Kidney (tissue), 14 donors: ENCODE results near the gene AKAP3. TPM values are rescaled to one million over a fixed set of nuclear protein-coding genes. Genes with fewer than 3 reads are reported as not detected.

ENCODE experiments used
- DNase-seq, 5 donors: peaks; one replicate each; pipeline ENCODE4 v3.0.0-alpha.2; 2013 to 2020
- FAIRE-seq: peaks from 2 replicates; lab custom pipeline; 2012; peaks lifted over from hg19 to GRCh38; lab: Jason Lieb, UNC
- H3K27ac ChIP-seq, 2 donors: one replicate each; pipeline ENCODE4 v1.7.0; 2013; ENCODE audit warnings: low read depth in 2 of 2, low read length in 2 of 2, inconsistent platforms in 1 of 2
- H3K27me3 ChIP-seq: one replicate; pipeline ENCODE4 v1.7.1; 2013; ENCODE audit warnings: low read length, inconsistent platforms; ENCODE audit not compliant: control insufficient read depth, insufficient read depth
- H3K36me3 ChIP-seq, 3 donors: one replicate each; pipeline versions ENCODE4 v1.7.0 to v1.7.1; 2013; ENCODE audit warnings: low read length in 3 of 3, control low read depth in 1 of 3, inconsistent platforms in 1 of 3; ENCODE audit not compliant: insufficient read depth in 3 of 3, control insufficient read depth in 2 of 3
- H3K4me1 ChIP-seq, 3 donors: one replicate each; pipeline versions ENCODE4 v1.7.0 to v1.7.1; 2013; ENCODE audit warnings: low read length in 3 of 3, inconsistent platforms in 1 of 3, low read depth in 1 of 3; ENCODE audit not compliant: control insufficient read depth in 2 of 3, insufficient read depth in 2 of 3
- H3K4me3 ChIP-seq, 3 donors: one replicate each; pipeline versions ENCODE4 v1.7.0 to v1.8.1; 2013; ENCODE audit warnings: low read length in 3 of 3, control low read depth in 1 of 3, inconsistent platforms in 1 of 3
- H3K9ac ChIP-seq, 3 donors: one replicate each; pipeline versions ENCODE4 v1.7.0 to v1.7.1; 2013; ENCODE audit warnings: low read length in 3 of 3, control low read depth in 1 of 3, inconsistent platforms in 1 of 3
- H3K9me3 ChIP-seq, 3 donors: one replicate each; pipeline versions ENCODE4 v1.7.0 to v1.7.1; 2013; ENCODE audit warnings: low read length in 3 of 3, control low read depth in 1 of 3, inconsistent platforms in 1 of 3; ENCODE audit not compliant: control insufficient read depth in 2 of 3, insufficient read depth in 1 of 3
- intact Hi-C: fragments of 100-400 bp; cut with DNase I; formaldehyde crosslinking; loops from one replicate; pipeline ENCODE4 v1.11.1; 2022
- polyA plus RNA-seq: library from polyadenylated mRNA; stranded (reverse); fragments of 350-450 nt; fragmentation: Illumina TruSeq; extraction: RNeasy Lipid Tissue Mini Kit (QIAGEN cat#74804); gene quantifications from one replicate; pipeline ENCODE4 v1.2.3, GENCODE V29; 2014; ENCODE audit warnings: low read depth, low replicate concordance; ENCODE audit not compliant: insufficient read depth
- total RNA-seq: library from RNA; stranded (reverse); fragmentation: NEBNext Ultra II Directional; extraction: Animal tissue kit (Norgen Biotek cat#: 25700); gene quantifications from one replicate; pipeline ENCODE4 v1.2.1, GENCODE V29; 2021
- TF ChIP-seq, protein P1 (sequence below): IDR thresholded peaks from 3 replicates; pipeline ENCODE4 v1.5.1; 2012; ENCODE audit warnings: mild to moderate bottlenecking, moderate library complexity, borderline replicate concordance; ENCODE audit not compliant: insufficient read depth; ENCODE audit errors: extremely low read depth
- donor health status: control.
- donor health status: control.
- donor health status: control.
- donor health status: control.
- donor health status: control.
- donor health status: DM: yes; HTN: yes; CAD: no.
- donor health status: Normal renal cell carcinoma (clear cell type).

AKAP3 gene
- total and polyA plus RNA-seq, 2 donors from 2014 or later, result 2.3 to 2.7 TPM

DNA sequence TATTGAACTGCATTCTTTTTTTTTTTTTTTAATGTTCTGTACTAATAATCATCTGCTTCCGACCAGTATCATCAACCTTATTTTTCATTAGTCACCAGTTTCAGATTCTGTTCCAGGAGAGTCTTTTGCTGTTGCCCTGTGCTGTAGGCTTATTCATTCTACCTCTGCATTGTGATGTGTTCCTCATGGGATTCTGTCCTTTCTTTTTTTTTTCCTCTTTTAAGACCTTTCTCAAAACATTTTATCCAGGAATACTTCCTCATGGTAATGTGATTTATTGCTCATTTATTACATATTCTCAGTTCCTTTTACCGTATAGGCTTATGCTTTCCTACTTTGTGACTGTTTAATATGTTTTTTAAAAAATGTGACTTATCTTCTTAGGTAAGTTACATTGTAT is 4.8 kb upstream of the AKAP3 start:
- Histone ChIP-seq H3K27ac (no peak overlapping the region), H3K9me3 (no peaks in the 10 kb centered on the region), H3K9ac (no peak overlapping the region), H3K4me1 (peaks cover 5 to 10% (median 10%) of the 10 kb centered on the region in 3 donors), H3K4me3 (no peak overlapping the region), H3K27me3 (no peaks in the 10 kb centered on the region), H3K36me3 (peaks cover 0 to 21% (median 18%) of the 10 kb centered on the region in 3 donors)
- no peak for FAIRE-seq
- intact Hi-C loops, result no loop called here
- TF ChIP-seq, protein P1, sequence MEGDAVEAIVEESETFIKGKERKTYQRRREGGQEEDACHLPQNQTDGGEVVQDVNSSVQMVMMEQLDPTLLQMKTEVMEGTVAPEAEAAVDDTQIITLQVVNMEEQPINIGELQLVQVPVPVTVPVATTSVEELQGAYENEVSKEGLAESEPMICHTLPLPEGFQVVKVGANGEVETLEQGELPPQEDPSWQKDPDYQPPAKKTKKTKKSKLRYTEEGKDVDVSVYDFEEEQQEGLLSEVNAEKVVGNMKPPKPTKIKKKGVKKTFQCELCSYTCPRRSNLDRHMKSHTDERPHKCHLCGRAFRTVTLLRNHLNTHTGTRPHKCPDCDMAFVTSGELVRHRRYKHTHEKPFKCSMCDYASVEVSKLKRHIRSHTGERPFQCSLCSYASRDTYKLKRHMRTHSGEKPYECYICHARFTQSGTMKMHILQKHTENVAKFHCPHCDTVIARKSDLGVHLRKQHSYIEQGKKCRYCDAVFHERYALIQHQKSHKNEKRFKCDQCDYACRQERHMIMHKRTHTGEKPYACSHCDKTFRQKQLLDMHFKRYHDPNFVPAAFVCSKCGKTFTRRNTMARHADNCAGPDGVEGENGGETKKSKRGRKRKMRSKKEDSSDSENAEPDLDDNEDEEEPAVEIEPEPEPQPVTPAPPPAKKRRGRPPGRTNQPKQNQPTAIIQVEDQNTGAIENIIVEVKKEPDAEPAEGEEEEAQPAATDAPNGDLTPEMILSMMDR, result no peak
- no peak for DNase-seq

DNA sequence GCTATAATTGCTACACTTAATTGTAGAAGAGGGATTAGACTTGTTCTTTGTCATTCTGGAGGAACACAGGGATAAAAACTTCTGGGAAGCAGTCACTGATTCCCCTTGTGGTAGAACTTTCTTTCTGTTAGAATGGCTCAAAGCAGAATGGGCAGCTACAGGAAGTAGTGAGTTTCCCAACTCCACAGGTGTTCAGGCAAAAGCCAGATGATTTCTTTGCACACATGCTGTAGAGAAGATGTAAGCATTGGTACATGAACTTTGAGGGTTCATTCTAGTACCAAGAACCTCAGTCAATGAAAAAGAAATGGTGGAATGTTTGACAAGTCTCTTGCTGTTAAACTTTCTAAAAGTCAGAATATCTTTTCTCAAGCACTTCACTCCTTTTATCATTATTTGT is 4.4 kb upstream of the AKAP3 start:
- FAIRE-seq (no peak), DNase-seq (no peak)
- Histone ChIP-seq H3K4me1 (peaks cover 5 to 10% (median 10%) of the 10 kb centered on the region in 3 donors), H3K36me3 (peaks cover 0 to 21% (median 18%) of the 10 kb centered on the region in 3 donors), H3K9me3 (no peaks in the 10 kb centered on the region), H3K4me3 (no peak overlapping the region), H3K27me3 (no peaks in the 10 kb centered on the region), H3K27ac (no peak overlapping the region), H3K9ac (no peak overlapping the region)
- intact Hi-C loops, result no loop called here
- TF ChIP-seq, protein P1, result no peak

DNA sequence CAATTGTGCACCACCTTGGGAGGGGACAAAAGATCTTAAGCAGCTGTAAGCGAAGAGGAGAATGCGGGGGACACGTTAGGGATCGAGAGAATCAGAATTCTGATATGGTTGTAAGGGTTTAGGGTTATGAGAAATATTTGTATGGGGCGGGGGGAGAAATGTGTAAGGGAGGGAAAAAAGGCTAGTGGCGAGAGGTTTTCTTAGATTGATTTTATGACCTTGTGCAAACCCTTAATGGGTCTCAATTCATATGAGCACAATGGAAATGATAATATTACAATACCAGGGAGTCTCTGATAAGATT is 459 bp upstream of the AKAP3 start:
- peak overlapping the region; percentile 98 to 99 (median 99) for H3K4me3 ChIP-seq
- FAIRE-seq (no peak), DNase-seq (no peak)
- intact Hi-C loops, result no loop called here
- H3K27me3 ChIP-seq, result no peaks in the 10 kb centered on the region
- TF ChIP-seq, protein P1, result no peak
- no peaks in the 10 kb centered on the region for H3K36me3 ChIP-seq
- H3K4me1 ChIP-seq, result peaks cover 5 to 14% (median 10%) of the 10 kb centered on the region in 3 donors
- no peaks in the 10 kb centered on the region for H3K9me3 ChIP-seq
- peak overlapping the region; percentile 92 to 99 (median 96) for H3K9ac ChIP-seq
- peak overlapping the region; percentile 84 to 93 for H3K27ac ChIP-seq

DNA sequence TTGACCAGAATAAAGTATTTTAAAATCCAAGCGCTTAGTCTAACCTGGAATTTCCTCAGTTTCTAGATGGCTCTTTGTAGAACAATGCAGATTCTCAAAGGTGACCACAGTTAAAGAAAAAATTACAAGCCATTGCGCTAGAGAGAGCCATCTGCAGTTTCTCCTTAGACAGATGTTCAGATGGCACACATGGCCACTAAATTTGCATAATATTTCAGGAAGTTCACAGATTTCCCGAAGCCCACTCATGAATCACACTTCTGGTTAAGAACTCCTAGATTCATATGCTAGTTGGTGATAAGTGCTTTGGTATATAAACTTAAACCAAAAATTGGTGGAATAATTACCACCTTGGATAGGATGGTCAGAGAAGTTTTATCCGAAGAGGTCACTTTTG is 749 bp downstream of the AKAP3 start:
- TF ChIP-seq, protein P1, result no peak
- no peak for DNase-seq
- intact Hi-C loops, result no loop called here
- H3K4me3 ChIP-seq, result peak overlapping the region; percentile 98 to 99 (median 99)
- no peaks in the 10 kb centered on the region for H3K27me3 ChIP-seq
- no peaks in the 10 kb centered on the region for H3K36me3 ChIP-seq
- FAIRE-seq, result no peak
- peak overlapping the region in 1 of 2 donors; percentile 93 for H3K27ac ChIP-seq
- H3K9me3 ChIP-seq, result no peaks in the 10 kb centered on the region
- peaks cover 5 to 14% (median 10%) of the 10 kb centered on the region in 3 donors for H3K4me1 ChIP-seq
- H3K9ac ChIP-seq, result peak overlapping the region; percentile 92 to 99 (median 96)
